CD4-positive, alpha-beta T cell treated with Interleukin-12 subunit alpha and Interleukin-12 subunit beta, for 1 hour (primary cell): Measurements from ENCODE around the gene EFNA5.

Experiments
- DNase-seq: peaks from one replicate; pipeline ENCODE4 v3.0.0-alpha.2; 2020

Gene EFNA5

GRCh38 chr5:107601076-107601475 is 69.7 kb downstream of the EFNA5 start:
- DNase-seq = no peak

DNA sequence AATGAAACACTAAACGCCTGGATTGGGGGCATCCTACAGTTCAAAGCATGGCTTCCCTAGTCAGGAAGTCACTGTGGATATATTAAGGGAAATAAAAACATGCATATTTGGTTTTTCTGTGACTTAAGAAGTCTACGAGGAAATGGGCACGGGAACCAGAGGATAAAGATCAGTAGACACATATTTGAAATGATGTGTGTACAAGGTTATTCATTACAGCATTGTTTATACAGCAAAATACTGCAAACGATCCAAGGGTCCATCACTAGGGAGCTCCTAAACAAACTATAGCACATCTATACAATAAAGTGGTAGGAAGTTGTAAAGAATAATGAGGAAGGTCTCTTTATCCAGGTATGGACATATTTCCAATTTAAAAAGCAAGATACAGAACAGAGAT is 71.8 kb downstream of the EFNA5 start:
- DNase-seq = no peak

DNA sequence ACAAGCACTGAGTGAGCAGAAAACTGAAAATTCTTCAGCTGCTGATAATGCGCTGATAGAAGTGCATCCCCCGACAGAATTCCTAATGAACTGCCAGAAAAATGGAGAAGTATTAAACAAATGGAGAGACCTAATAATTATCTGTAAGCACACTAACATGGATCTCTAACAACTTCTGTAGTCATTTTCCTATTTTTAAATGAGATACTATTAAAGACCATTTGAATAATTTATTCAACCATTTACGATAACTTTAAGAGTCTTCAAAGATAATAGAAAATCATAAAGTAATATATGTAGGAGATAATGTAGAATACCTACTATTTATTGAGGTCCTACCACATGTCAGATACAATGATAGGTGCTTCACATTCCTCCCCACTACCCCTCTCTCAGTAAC is 72.9 kb downstream of the EFNA5 start:
- no peak for DNase-seq

GRCh38 chr5:107597247-107597646 is 73.5 kb downstream of the EFNA5 start:
- no peak for DNase-seq

- DNase-seq = no peak
Measured at GRCh38 chr5:107594253-107595045, 76.3 kb downstream of the EFNA5 start.

DNA sequence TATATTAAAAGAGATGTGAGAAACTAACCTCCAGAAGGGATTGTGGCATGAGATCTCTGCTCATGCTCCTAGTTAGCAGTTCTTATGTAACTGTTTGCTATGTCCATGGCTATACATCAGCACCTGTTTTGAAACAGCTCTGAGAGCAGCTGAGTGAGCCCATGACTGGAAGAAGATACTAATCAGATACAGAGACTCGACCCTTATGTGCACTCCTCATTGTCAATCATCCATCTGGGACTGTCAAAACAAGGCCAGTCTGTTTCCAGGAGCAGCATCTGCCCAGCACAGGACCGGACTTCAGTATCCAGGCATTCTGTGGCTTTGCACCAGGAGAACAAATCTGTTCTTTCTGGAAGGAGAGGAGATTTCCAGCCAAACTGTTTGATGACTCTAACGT is 77.7 kb downstream of the EFNA5 start:
- no peak for DNase-seq

DNA sequence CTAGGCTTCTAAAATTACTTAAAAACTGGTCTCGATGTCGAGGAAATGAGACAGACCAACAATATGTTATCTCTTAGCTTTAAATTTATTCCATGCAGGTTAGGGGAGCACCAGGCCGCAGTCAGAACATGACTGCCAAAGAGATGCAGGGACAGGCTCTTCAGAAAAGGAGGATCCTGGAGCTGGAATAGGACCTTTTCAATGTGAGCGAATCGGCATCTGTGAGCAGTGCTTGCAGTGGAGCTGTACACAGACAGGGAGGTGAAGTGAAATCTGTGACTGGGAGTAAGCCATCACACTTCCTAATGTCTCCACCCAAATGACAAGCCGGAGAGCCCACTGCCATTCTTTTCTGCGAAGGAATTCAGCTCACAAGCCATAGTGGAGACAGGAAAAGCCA is 78.2 kb downstream of the EFNA5 start:
- no peak for DNase-seq

GRCh38 chr5:107590686-107591085 is 80.1 kb downstream of the EFNA5 start:
- no peak for DNase-seq

DNA sequence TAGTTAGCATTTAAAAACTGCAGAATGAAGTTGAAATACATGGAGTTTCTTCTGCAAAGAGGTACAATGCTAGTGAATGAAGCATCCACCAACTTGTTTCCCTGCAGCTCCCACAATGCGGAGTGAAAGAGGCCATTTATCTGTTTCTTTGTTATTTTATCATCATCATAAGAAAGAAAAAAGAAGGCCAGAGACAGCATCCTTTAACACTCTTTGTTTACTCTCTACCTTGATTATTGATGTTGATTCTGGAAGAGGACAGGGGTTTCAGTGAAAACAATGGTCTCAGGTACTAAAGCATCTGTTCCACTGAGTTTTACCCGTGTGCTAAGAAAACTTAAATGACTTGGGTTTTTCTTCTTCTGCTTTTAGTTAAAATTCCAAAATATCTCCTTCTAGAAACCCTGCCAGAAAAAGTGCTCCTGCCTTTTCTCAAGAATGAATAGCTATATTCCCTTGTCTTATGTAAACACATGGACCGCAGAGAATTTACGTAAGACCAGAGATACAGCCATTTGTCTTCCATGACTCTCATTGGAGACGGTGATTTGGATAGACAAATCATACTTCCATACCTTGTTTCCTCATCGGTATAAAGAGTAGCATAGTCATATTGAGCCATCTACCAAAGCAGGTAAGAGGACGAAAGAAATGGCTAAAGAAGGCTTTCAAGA is 81.1 kb downstream of the EFNA5 start:
- DNase-seq = no peak

DNA sequence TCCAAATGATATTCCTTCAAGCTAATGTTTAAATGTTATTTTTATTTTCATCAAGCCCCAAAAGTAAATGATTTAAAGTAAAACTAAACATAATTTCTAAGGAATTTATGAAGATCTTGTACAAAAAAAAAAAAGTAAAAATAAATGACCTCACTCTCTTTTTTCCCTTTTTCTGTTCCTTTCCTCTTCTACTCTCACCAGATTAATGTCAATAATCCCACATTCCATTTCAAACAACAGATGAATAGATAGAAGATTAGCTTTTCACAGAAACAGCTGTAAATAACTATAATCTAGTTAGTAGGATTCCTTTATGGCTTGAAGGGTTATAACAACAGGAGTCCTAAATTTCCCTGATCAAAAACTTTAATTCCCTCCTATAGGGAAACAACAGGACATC is 88.1 kb downstream of the EFNA5 start:
- no peak for DNase-seq

DNA sequence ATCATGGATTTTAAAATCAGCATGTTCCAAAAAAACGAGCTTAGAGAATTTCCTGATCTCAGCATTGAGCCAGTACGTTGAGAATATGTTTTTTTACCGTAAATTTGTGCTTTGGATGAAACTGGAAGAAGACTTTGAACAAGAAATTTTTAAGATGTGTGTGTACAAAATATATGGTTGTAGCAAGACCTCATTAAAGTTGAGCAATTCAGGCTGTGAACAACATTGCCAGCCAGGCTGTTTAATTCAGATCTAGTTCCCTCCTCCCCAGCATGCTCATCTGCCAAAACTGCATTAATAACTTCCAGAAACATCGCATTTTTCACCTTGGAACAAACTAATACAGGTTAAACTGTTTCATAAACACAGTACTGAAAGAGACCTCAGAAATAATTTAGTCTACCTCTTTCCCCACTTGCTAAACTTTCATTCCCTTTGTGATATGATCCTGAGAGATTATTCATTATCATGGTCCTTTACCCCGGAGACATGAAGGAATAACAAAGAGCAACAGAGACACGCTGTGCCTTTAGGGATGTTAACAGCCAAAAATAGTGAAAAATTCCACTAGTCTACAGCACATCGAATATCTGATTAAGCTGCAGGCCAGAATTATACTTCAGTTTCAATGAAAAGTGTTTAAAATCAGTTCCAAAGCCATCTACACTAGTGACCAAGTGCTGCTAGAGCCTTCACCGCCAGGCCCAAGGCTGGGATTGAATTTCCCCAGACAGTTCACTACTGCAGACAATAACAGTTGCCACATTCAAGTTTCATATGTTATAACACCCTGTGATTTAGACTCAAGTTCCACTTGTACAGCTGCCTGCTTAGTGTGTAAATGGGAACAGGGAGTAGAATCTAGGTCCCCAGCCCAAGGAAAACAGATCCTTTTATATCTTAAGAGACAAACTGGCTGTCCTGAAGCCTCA is 89.6 kb downstream of the EFNA5 start:
- DNase-seq = no peak

DNA sequence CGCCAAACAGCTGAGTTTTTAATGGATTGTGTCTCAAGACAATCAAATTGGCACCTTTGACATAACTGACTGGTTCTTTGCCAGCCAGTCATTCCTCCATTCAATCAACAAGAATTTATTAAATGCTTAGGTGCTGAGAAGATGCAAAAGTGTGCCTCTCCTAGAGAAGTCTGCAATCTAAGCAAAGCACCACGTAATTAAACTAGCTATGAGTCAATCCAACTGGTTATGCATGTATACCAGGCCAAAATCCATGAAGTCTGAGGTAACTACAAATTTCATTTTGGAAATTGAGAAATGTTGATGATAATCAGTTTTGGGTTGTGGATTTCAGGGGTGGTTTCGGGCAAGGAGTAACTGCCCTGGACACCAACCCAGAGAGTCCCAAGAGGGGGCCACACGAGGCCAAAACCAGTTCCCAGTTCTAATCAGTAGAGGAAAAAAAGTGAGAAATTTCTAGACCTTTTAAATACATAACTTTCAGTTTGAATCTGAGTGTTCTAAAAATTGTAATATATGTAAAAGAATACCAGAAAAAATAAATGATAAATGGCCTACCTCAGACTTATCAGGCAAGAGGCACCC is 92.6 kb downstream of the EFNA5 start:
- DNase-seq = no peak

- DNase-seq = no peak
Measured at GRCh38 chr5:107577394-107577950, 93.3 kb downstream of the EFNA5 start.

DNA sequence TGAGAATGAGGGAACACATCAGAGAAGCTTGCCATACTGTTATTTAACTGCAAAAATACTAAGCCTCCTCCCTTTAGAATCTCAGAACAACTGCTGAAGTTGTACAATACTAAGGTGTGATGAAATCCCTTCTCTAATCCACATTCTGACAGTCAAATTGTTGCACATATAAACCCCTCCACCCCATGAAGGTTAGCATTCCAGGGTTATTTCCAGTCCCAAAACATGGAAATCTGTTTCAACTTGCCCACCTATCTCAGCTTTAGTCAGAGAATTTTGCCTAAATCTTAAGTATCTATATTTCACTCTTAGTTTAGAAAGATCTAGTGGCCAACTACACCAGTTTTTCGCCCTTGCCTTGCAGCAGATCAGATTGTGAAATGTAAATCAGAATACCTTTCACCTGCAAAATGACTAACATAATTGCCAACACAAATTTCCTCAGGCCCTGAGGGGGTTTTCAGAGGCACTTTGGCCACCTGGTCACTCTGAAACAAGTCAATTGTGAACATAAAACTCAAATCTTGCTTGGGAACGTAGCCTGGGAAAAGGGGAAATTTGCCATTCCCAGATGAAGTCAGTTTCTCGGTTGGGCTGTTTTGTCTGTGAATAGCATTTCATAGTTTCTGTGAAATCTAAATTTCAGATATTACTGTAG is 93.9 kb downstream of the EFNA5 start:
- DNase-seq = no peak

GRCh38 chr5:107576155-107576554 is 94.6 kb downstream of the EFNA5 start:
- DNase-seq = no peak

DNA sequence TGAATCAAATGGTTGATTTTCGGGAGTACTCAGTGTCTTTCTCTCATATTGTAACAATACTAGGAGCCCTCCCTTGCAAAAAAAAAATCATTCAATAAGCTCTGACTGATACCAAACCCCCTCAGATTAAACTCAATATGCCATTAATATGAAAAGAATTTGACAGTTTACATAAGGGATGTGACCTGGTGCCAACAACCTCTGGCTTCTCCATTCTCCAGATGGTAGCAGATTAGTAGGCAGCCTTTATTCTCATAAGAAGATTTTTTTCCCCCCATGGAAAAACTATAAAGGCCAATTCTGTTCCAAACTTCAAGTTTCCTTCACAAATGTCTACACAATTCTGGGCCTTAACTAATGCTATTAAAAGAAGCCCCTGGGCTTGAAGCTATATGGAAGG is 96.5 kb downstream of the EFNA5 start:
- DNase-seq = no peak

DNA sequence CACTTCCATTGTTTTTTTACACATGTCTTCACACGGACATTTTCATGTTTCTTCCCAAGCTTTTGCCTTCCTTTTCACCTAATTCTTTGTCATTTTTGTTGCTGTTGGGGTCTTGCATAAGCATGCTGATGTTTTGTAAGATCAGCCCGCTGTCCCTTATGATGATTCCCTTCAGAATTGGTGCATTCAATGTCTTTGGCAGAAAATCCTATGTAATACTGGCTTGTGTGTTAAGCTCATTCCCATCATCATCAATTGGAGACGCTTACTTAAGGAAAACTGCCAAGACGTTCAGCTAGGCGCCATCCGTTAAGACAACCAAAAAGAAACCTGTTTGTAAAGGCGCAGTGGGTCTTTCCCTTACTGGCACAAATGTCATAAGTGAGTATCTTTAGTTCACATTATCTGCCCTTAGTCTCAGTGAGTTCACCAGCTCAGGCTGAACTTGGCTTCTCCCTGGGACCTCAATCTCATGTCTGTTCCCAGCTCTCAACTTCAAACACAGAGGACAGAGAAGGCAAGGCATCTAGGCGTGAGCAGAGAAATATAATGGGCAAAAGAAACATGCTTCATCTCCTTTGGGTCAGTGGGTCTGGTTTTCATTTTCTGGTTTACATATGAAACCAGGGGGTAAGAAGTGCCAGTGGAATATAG is 97.9 kb downstream of the EFNA5 start:
- DNase-seq = no peak

GRCh38 chr5:107571621-107572536 is 98.9 kb downstream of the EFNA5 start:
- DNase-seq = peak; percentile 83

GRCh38 chr5:107570805-107571531 is 99.8 kb downstream of the EFNA5 start:
- peak; percentile 26 for DNase-seq

GRCh38 chr5:107570181-107570580 is 100.6 kb downstream of the EFNA5 start:
- no peak for DNase-seq
